ENCODE measurements around the gene SCAF11. TPM values are rescaled to one million over a fixed set of nuclear protein-coding genes. Genes with fewer than 3 reads are reported as not detected.

The SCAF11 gene
- total RNA-seq, 1 donor from 2014 or later, result 63.4 TPM

- Mint-ChIP-seq H3K9me3 (ENCODE audit: unreplicated experiment) (no peaks in the 10 kb centered on the region), H3K27ac (ENCODE audit: unreplicated experiment) (no peak overlapping the region), H3K36me3 (ENCODE audit: unreplicated experiment) (peaks cover 14% of the 10 kb centered on the region), H3K4me3 (ENCODE audit: unreplicated experiment) (no peak overlapping the region), H3K4me1 (ENCODE audit: low read depth, unreplicated experiment) (no peaks in the 10 kb centered on the region), H3K27me3 (ENCODE audit: unreplicated experiment) (peaks cover 2% of the 10 kb centered on the region)
- TF ChIP-seq CTCF (IDR thresholded peaks at IDR 0.05; ENCODE audit: partially characterized antibody, unreplicated experiment), result no peak
- DNase-seq, result no peak
Observed at GRCh38 chr12:45928309-45928708, 62.1 kb downstream of the SCAF11 start.

- no peak for TF ChIP-seq CTCF (IDR thresholded peaks at IDR 0.05; ENCODE audit: partially characterized antibody, unreplicated experiment)
- DNase-seq, result no peak
- H3K4me1 Mint-ChIP-seq (ENCODE audit: low read depth, unreplicated experiment), result peaks cover under 1% of the 10 kb centered on the region
- H3K36me3 Mint-ChIP-seq (ENCODE audit: unreplicated experiment), result no peaks in the 10 kb centered on the region
- no peaks in the 10 kb centered on the region for H3K27me3 Mint-ChIP-seq (ENCODE audit: unreplicated experiment)
- H3K27ac Mint-ChIP-seq (ENCODE audit: unreplicated experiment), result no peak overlapping the region
- H3K9me3 Mint-ChIP-seq (ENCODE audit: unreplicated experiment), result no peaks in the 10 kb centered on the region
- no peak overlapping the region for H3K4me3 Mint-ChIP-seq (ENCODE audit: unreplicated experiment)
Observed at GRCh38 chr12:45918818-45919217, 71.6 kb downstream of the SCAF11 start.

- Mint-ChIP-seq H3K27ac (ENCODE audit: unreplicated experiment) (no peak overlapping the region), H3K9me3 (ENCODE audit: unreplicated experiment) (no peaks in the 10 kb centered on the region), H3K36me3 (ENCODE audit: unreplicated experiment) (no peaks in the 10 kb centered on the region), H3K4me3 (ENCODE audit: unreplicated experiment) (no peak overlapping the region), H3K4me1 (ENCODE audit: low read depth, unreplicated experiment) (peaks cover 2% of the 10 kb centered on the region), H3K27me3 (ENCODE audit: unreplicated experiment) (no peaks in the 10 kb centered on the region)
- DNase-seq, result no peak
- TF ChIP-seq CTCF (IDR thresholded peaks at IDR 0.05; ENCODE audit: partially characterized antibody, unreplicated experiment), result no peak
Observed at GRCh38 chr12:45915405-45915804, 75.0 kb downstream of the SCAF11 start.

GRCh38 chr12:45914090-45914489 is 76.3 kb downstream of the SCAF11 start:
- Mint-ChIP-seq H3K4me1 (ENCODE audit: low read depth, unreplicated experiment) (peaks cover 2% of the 10 kb centered on the region), H3K36me3 (ENCODE audit: unreplicated experiment) (no peaks in the 10 kb centered on the region), H3K27me3 (ENCODE audit: unreplicated experiment) (no peaks in the 10 kb centered on the region), H3K4me3 (ENCODE audit: unreplicated experiment) (no peak overlapping the region), H3K27ac (ENCODE audit: unreplicated experiment) (no peak overlapping the region), H3K9me3 (ENCODE audit: unreplicated experiment) (no peaks in the 10 kb centered on the region)
- no peak for DNase-seq
- TF ChIP-seq CTCF (IDR thresholded peaks at IDR 0.05; ENCODE audit: partially characterized antibody, unreplicated experiment), result no peak

GRCh38 chr12:45913631-45914030 is 76.7 kb downstream of the SCAF11 start:
- Mint-ChIP-seq H3K4me1 (ENCODE audit: low read depth, unreplicated experiment) (peaks cover 2% of the 10 kb centered on the region), H3K27me3 (ENCODE audit: unreplicated experiment) (no peaks in the 10 kb centered on the region), H3K27ac (ENCODE audit: unreplicated experiment) (no peak overlapping the region), H3K36me3 (ENCODE audit: unreplicated experiment) (no peaks in the 10 kb centered on the region), H3K9me3 (ENCODE audit: unreplicated experiment) (no peaks in the 10 kb centered on the region), H3K4me3 (ENCODE audit: unreplicated experiment) (no peak overlapping the region)
- TF ChIP-seq CTCF (IDR thresholded peaks at IDR 0.05; ENCODE audit: partially characterized antibody, unreplicated experiment), result no peak
- no peak for DNase-seq

All from glutamatergic neuron (in vitro differentiated cells).